ENCODE data around the gene ARHGAP30.

Gene ARHGAP30

GRCh38 chr1:161088587-161089110 is 19.0 kb upstream of the ARHGAP30 start:
- no peaks in the 10 kb centered on the region for H3K9me2 ChIP-seq (replicated peaks; ENCODE audit: control insufficient read depth, low read length)
- H3F3A ChIP-seq (ENCODE audit: control insufficient read depth, insufficient read depth): no peaks in the 10 kb centered on the region
- TF ChIP-seq CTCF (IDR thresholded peaks at IDR 0.05; ENCODE audit: low read depth, low read length, poor library complexity, severe bottlenecking): no peak
- no peak for TF ChIP-seq EZH2phosphoT487 (IDR thresholded peaks at IDR 0.05; ENCODE audit: borderline replicate concordance, low read length)
- no peaks in the 10 kb centered on the region for H4K20me1 ChIP-seq (ENCODE audit: control insufficient read depth, insufficient read depth, low read depth, low read length)
- H3K9me3 ChIP-seq (ENCODE audit: control insufficient read depth, insufficient read depth, low read length): no peaks in the 10 kb centered on the region
- H3K4me3 ChIP-seq (ENCODE audit: low read length): no peak overlapping the region
- H3K36me3 ChIP-seq (ENCODE audit: control insufficient read depth, low read length): no peaks in the 10 kb centered on the region
- H3K27ac ChIP-seq (ENCODE audit: low read depth, low read length): no peak overlapping the region
- H3K4me2 ChIP-seq (ENCODE audit: low read length): no peak overlapping the region
- no peaks in the 10 kb centered on the region for H3K79me2 ChIP-seq (ENCODE audit: control insufficient read depth, low read length)
- no peaks in the 10 kb centered on the region for H3K27me3 ChIP-seq (ENCODE audit: control insufficient read depth, low read length)
- no peaks in the 10 kb centered on the region for H3K4me1 ChIP-seq (ENCODE audit: control insufficient read depth, low read length)

GRCh38 chr1:161086457-161086856 is 16.8 kb upstream of the ARHGAP30 start:
- Histone ChIP-seq H3K4me1 (ENCODE audit: control insufficient read depth, low read length) (no peaks in the 10 kb centered on the region), H3K9me3 (ENCODE audit: control insufficient read depth, insufficient read depth, low read length) (no peaks in the 10 kb centered on the region), H3K27ac (ENCODE audit: low read depth, low read length) (no peak overlapping the region), H3K79me2 (ENCODE audit: control insufficient read depth, low read length) (no peaks in the 10 kb centered on the region), H3F3A (ENCODE audit: control insufficient read depth, insufficient read depth) (no peaks in the 10 kb centered on the region), H4K20me1 (ENCODE audit: control insufficient read depth, insufficient read depth, low read depth, low read length) (no peaks in the 10 kb centered on the region), H3K4me3 (ENCODE audit: low read length) (no peak overlapping the region), H3K4me2 (ENCODE audit: low read length) (no peak overlapping the region), H3K9me2 (replicated peaks; ENCODE audit: control insufficient read depth, low read length) (no peaks in the 10 kb centered on the region), H3K27me3 (ENCODE audit: control insufficient read depth, low read length) (no peaks in the 10 kb centered on the region), H3K36me3 (ENCODE audit: control insufficient read depth, low read length) (no peaks in the 10 kb centered on the region)
- TF ChIP-seq CTCF (IDR thresholded peaks at IDR 0.05; ENCODE audit: low read depth, low read length, poor library complexity, severe bottlenecking): no peak
- TF ChIP-seq EZH2phosphoT487 (IDR thresholded peaks at IDR 0.05; ENCODE audit: borderline replicate concordance, low read length): no peak

- H3K4me1 ChIP-seq (ENCODE audit: control insufficient read depth, low read length): no peaks in the 10 kb centered on the region
- no peaks in the 10 kb centered on the region for H3K9me2 ChIP-seq (replicated peaks; ENCODE audit: control insufficient read depth, low read length)
- no peaks in the 10 kb centered on the region; the same call in 1 of the 2 replicates for H3K27me3 ChIP-seq (ENCODE audit: control insufficient read depth, low read length)
- no peaks in the 10 kb centered on the region for H3K79me2 ChIP-seq (ENCODE audit: control insufficient read depth, low read length)
- H3K36me3 ChIP-seq (ENCODE audit: control insufficient read depth, low read length): no peaks in the 10 kb centered on the region
- no peaks in the 10 kb centered on the region for H4K20me1 ChIP-seq (ENCODE audit: control insufficient read depth, insufficient read depth, low read depth, low read length)
- H3K4me2 ChIP-seq (ENCODE audit: low read length): no peak overlapping the region
- H3K27ac ChIP-seq (ENCODE audit: low read depth, low read length): no peak overlapping the region
- no peaks in the 10 kb centered on the region for H3F3A ChIP-seq (ENCODE audit: control insufficient read depth, insufficient read depth)
- H3K4me3 ChIP-seq (ENCODE audit: low read length): no peak overlapping the region
- no peaks in the 10 kb centered on the region for H3K9me3 ChIP-seq (ENCODE audit: control insufficient read depth, insufficient read depth, low read length)
- TF ChIP-seq CTCF (IDR thresholded peaks at IDR 0.05; ENCODE audit: low read depth, low read length, poor library complexity, severe bottlenecking) (no peak), EZH2phosphoT487 (IDR thresholded peaks at IDR 0.05; ENCODE audit: borderline replicate concordance, low read length) (no peak)
Measured at GRCh38 chr1:161085165-161085564, 15.5 kb upstream of the ARHGAP30 start.

Data from DOHH2 (cell line).